Astrocyte (in vitro differentiated cells and primary cell): ENCODE measurements around the gene TJP1. TPM values are rescaled to one million over a fixed set of nuclear protein-coding genes. Genes with fewer than 3 reads are reported as not detected.
A peak's percentile ranks its signal among the peaks of the same experiment; 100 is the strongest.

ENCODE experiments used
- DNase-seq: peaks from one replicate; pipeline ENCODE4 v3.0.0-alpha.2; 2010; ENCODE audit warnings: low read depth
- FAIRE-seq: peaks from 2 replicates; lab custom pipeline; 2011; peaks lifted over from hg19 to GRCh38; lab: Jason Lieb, UNC
- H2AFZ ChIP-seq: 2 replicates; pipeline ENCODE4 v1.6.0; 2012; ENCODE audit warnings: low read depth, low read length, inconsistent platforms
- H3K27ac ChIP-seq: 2 replicates; pipeline ENCODE4 v1.5.1; 2011; ENCODE audit warnings: low read depth, low read length, inconsistent platforms
- H3K27me3 ChIP-seq: 2 replicates; pipeline ENCODE4 v1.6.0; 2011; ENCODE audit warnings: low read length, inconsistent platforms; ENCODE audit not compliant: insufficient read depth
- H3K36me3 ChIP-seq: 2 replicates; pipeline ENCODE4 v1.5.1; 2011; ENCODE audit warnings: low read length, inconsistent platforms; ENCODE audit not compliant: insufficient read depth
- H3K4me1 ChIP-seq: 2 replicates; pipeline ENCODE4 v1.5.1; 2011; ENCODE audit warnings: low read length, inconsistent platforms; ENCODE audit not compliant: insufficient read depth
- H3K4me2 ChIP-seq: 2 replicates; pipeline ENCODE4 v1.6.0; 2012; ENCODE audit warnings: low read length, inconsistent platforms
- H3K4me3 ChIP-seq: 2 replicates; pipeline ENCODE4 v1.5.1; 2011; ENCODE audit warnings: low read depth, mild to moderate bottlenecking, low read length, inconsistent platforms; ENCODE audit not compliant: insufficient read depth
- H3K79me2 ChIP-seq: 2 replicates; pipeline ENCODE4 v1.6.0; 2012; ENCODE audit warnings: mild to moderate bottlenecking, low read length, inconsistent platforms; ENCODE audit not compliant: insufficient read depth
- H3K9ac ChIP-seq: 2 replicates; pipeline ENCODE4 v1.6.0; 2012; ENCODE audit warnings: mild to moderate bottlenecking, low read length, inconsistent platforms
- H3K9me3 ChIP-seq: 2 replicates; pipeline ENCODE4 v1.5.1; 2012; ENCODE audit warnings: low read depth, mild to moderate bottlenecking, low read length, inconsistent platforms; ENCODE audit not compliant: insufficient read depth
- H4K20me1 ChIP-seq: 2 replicates; pipeline ENCODE4 v1.6.0; 2012; ENCODE audit warnings: low read length, inconsistent platforms; ENCODE audit not compliant: insufficient read depth
- H3K27ac Mint-ChIP-seq: one replicate; pipeline ENCODE4 v1.8.0; 2021; ENCODE audit warnings: mild to moderate bottlenecking, mixed read lengths; ENCODE audit not compliant: unreplicated experiment
- H3K27me3 Mint-ChIP-seq: one replicate; pipeline ENCODE4 v1.8.0; 2021; ENCODE audit warnings: low read depth, mixed read lengths; ENCODE audit not compliant: unreplicated experiment
- H3K36me3 Mint-ChIP-seq: one replicate; pipeline ENCODE4 v1.8.0; 2021; ENCODE audit warnings: low read depth, mixed read lengths; ENCODE audit not compliant: unreplicated experiment
- H3K4me1 Mint-ChIP-seq: one replicate; pipeline ENCODE4 v1.8.0; 2021; ENCODE audit warnings: low read depth, mixed read lengths; ENCODE audit not compliant: unreplicated experiment
- H3K4me3 Mint-ChIP-seq: one replicate; pipeline ENCODE4 v1.8.0; 2021; ENCODE audit warnings: mild to moderate bottlenecking, moderate library complexity, mixed read lengths; ENCODE audit not compliant: unreplicated experiment
- H3K9me3 Mint-ChIP-seq: one replicate; pipeline ENCODE4 v1.8.0; 2021; ENCODE audit warnings: mild to moderate bottlenecking, mixed read lengths; ENCODE audit not compliant: unreplicated experiment
- EZH2 ChIP-seq: IDR thresholded peaks from 2 replicates; pipeline ENCODE4 v1.6.1; 2012; ENCODE audit warnings: mild to moderate bottlenecking, low read length, inconsistent platforms; ENCODE audit not compliant: insufficient read depth
- total RNA-seq: library from RNA; stranded (reverse); gene quantifications from 2 replicates; pipeline ENCODE4 v1.2.1, GENCODE V29; 2021
- TF ChIP-seq, protein P1 (sequence below): IDR thresholded peaks from 2 replicates; pipeline ENCODE4 v1.5.1; 2011; ENCODE audit warnings: low read depth, mild to moderate bottlenecking, inconsistent platforms, low read length, moderate library complexity; ENCODE audit not compliant: insufficient read depth

The TJP1 gene
- total RNA-seq, 1 donor from 2014 or later: 137 TPM

DNA sequence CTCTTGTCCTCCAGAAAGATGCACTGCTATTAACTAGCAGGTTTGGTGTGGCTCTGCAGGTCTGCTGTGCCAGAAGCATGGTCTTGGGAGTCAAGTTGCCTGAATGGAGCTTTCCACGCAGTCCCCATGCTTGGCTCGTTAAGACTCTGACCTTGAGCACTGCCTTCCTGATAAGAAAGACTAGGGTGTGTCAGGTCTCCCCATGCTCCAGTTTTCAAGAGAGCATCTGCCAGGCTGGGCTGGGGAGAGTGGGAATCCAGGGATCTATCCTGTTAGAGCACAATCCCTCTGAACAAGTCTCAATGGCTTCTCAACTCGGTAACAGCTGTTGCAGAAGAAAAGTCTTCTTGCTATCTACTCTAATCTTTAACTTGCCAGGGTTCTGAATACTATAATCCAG is 98.2 kb downstream of the TJP1 start:
- H3K27me3 ChIP-seq: no peaks in the 10 kb centered on the region
- H4K20me1 ChIP-seq: peaks cover 21% of the 10 kb centered on the region
- no peak overlapping the region for H3K4me3 Mint-ChIP-seq
- H3K4me1 ChIP-seq: no peaks in the 10 kb centered on the region
- peaks cover 8% of the 10 kb centered on the region for H3K9me3 ChIP-seq
- DNase-seq (no peak), FAIRE-seq (no peak)
- H3K9ac ChIP-seq: no peak overlapping the region
- H3K4me3 ChIP-seq: no peak overlapping the region
- TF ChIP-seq EZH2: no peak
- TF ChIP-seq, protein P1, sequence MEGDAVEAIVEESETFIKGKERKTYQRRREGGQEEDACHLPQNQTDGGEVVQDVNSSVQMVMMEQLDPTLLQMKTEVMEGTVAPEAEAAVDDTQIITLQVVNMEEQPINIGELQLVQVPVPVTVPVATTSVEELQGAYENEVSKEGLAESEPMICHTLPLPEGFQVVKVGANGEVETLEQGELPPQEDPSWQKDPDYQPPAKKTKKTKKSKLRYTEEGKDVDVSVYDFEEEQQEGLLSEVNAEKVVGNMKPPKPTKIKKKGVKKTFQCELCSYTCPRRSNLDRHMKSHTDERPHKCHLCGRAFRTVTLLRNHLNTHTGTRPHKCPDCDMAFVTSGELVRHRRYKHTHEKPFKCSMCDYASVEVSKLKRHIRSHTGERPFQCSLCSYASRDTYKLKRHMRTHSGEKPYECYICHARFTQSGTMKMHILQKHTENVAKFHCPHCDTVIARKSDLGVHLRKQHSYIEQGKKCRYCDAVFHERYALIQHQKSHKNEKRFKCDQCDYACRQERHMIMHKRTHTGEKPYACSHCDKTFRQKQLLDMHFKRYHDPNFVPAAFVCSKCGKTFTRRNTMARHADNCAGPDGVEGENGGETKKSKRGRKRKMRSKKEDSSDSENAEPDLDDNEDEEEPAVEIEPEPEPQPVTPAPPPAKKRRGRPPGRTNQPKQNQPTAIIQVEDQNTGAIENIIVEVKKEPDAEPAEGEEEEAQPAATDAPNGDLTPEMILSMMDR: no peak
- no peaks in the 10 kb centered on the region for H3K4me1 Mint-ChIP-seq
- no peak overlapping the region for H2AFZ ChIP-seq
- H3K79me2 ChIP-seq: no peaks in the 10 kb centered on the region
- peaks cover 73% of the 10 kb centered on the region for H3K36me3 ChIP-seq
- H3K9me3 Mint-ChIP-seq: peaks cover 11% of the 10 kb centered on the region
- H3K27ac ChIP-seq: no peak overlapping the region
- H3K4me2 ChIP-seq: no peak overlapping the region
- H3K36me3 Mint-ChIP-seq: peaks cover 54% of the 10 kb centered on the region
- no peaks in the 10 kb centered on the region for H3K27me3 Mint-ChIP-seq
- H3K27ac Mint-ChIP-seq: no peak overlapping the region

DNA sequence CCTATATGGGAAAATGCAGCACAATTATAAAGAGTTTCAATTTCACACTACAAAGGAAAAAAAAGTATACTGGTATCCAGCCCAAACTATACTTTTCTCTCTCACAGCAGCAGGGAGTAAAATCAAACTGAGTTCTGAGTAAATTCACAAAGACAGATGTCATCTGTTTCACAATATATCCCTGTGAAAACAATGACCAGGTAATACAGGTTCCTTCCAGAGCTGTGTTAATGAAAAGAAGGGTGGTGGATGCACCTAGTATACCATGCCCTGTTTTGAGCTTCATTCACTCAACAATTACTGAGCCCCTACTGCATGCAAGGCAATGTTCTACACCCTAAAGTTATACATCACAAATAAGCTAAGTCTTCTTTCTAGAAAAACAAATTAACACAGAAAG is 108.5 kb downstream of the TJP1 start:
- Mint-ChIP-seq H3K4me3 (no peak overlapping the region), H3K9me3 (no peaks in the 10 kb centered on the region), H3K4me1 (no peaks in the 10 kb centered on the region), H3K36me3 (peaks cover 21% of the 10 kb centered on the region), H3K27me3 (no peaks in the 10 kb centered on the region), H3K27ac (peak overlapping the region; percentile 12)
- no peak for TF ChIP-seq EZH2
- TF ChIP-seq, protein P1: no peak
- Histone ChIP-seq H3K9me3 (no peaks in the 10 kb centered on the region), H3K27ac (no peak overlapping the region), H2AFZ (no peak overlapping the region), H3K4me3 (no peak overlapping the region), H3K79me2 (no peaks in the 10 kb centered on the region), H4K20me1 (peaks cover 12% of the 10 kb centered on the region), H3K4me1 (no peaks in the 10 kb centered on the region), H3K9ac (no peak overlapping the region), H3K36me3 (peaks cover 55% of the 10 kb centered on the region), H3K4me2 (no peak overlapping the region), H3K27me3 (no peaks in the 10 kb centered on the region)
- DNase-seq (no peak), FAIRE-seq (no peak)

- no peaks in the 10 kb centered on the region for H3K27me3 ChIP-seq
- H3K4me3 ChIP-seq: no peak overlapping the region
- no peak for DNase-seq
- Mint-ChIP-seq H3K27me3 (no peaks in the 10 kb centered on the region), H3K9me3 (no peaks in the 10 kb centered on the region), H3K36me3 (peaks cover 10% of the 10 kb centered on the region), H3K4me3 (no peak overlapping the region), H3K4me1 (no peaks in the 10 kb centered on the region), H3K27ac (no peak overlapping the region)
- H2AFZ ChIP-seq: no peak overlapping the region
- no peak for FAIRE-seq
- H3K9ac ChIP-seq: no peak overlapping the region
- H3K9me3 ChIP-seq: no peaks in the 10 kb centered on the region
- H3K27ac ChIP-seq: no peak overlapping the region
- H3K36me3 ChIP-seq: peaks cover 51% of the 10 kb centered on the region
- TF ChIP-seq, protein P1: no peak
- TF ChIP-seq EZH2: no peak
- peaks cover 16% of the 10 kb centered on the region for H4K20me1 ChIP-seq
- H3K79me2 ChIP-seq: no peaks in the 10 kb centered on the region
- H3K4me2 ChIP-seq: no peak overlapping the region
- H3K4me1 ChIP-seq: no peaks in the 10 kb centered on the region
These were observed 110.0 kb downstream of the TJP1 start for GRCh38 chr15:29712149-29712885.
